ENCODE measurements around the gene MICOS13. TPM values are rescaled to one million over a fixed set of nuclear protein-coding genes. Genes with fewer than 3 reads are reported as not detected.
A peak's percentile ranks its signal among the peaks of the same experiment; 100 is the strongest.

Gene MICOS13
- total and polyA plus RNA-seq, 2 donors (not counting 3 experiments of a cell fraction or from before 2014, with no cell fraction given): 55.3 to 86.1 TPM

- no peak overlapping the region for H3K9ac ChIP-seq (replicated peaks; ENCODE audit: extremely low read depth, insufficient read depth, low read length)
- no peak for FAIRE-seq
- no peaks in the 10 kb centered on the region for H3K9me3 ChIP-seq (replicated peaks; ENCODE audit: control insufficient read depth, insufficient read depth, low read length)
- H3K4me1 ChIP-seq (ENCODE audit: control insufficient read depth, extremely low read depth, insufficient read depth, low read length): no peaks in the 10 kb centered on the region
- CTCF ChIA-PET: no interaction called here
- H2AFZ ChIP-seq (ENCODE audit: low read depth, low read length): no peak overlapping the region
- DNase-seq (ENCODE audit: low read depth, low spot score): no peak
- no peaks in the 10 kb centered on the region for H4K20me1 ChIP-seq (replicated peaks; ENCODE audit: control insufficient read depth, extremely low read depth, insufficient read depth, low read length)
- H3K27me3 ChIP-seq (ENCODE audit: control insufficient read depth in 2 of 2, insufficient read depth in 2 of 2, low read length in 2 of 2): no peaks in the 10 kb centered on the region
- TF ChIP-seq EZH2 (IDR thresholded peaks at IDR 0.05; ENCODE audit: borderline replicate concordance, low read depth, low read length, severe bottlenecking) (no peak), POLR2A (IDR thresholded peaks at IDR 0.05; ENCODE audit: low read depth, low read length) (no peak)
- POLR2A ChIA-PET: no interaction called here
- no peaks in the 10 kb centered on the region for H3K9me1 ChIP-seq (replicated peaks; ENCODE audit: control insufficient read depth, extremely low read depth, insufficient read depth, low read length)
- intact Hi-C loops (cut with micrococcal nuclease) (no loop called here), dilution Hi-C loops (cut with MboI; ENCODE audit: extremely low pct_ligation_motif_present, low sequenced_read_pairs) (no loop called here)
- H3K36me3 ChIP-seq (ENCODE audit: control insufficient read depth in 2 of 2, extremely low read depth in 1 of 2, insufficient read depth in 2 of 2, low read length in 2 of 2): peaks cover 11 to 42% of the 10 kb centered on the region in 2 experiments
- no peak overlapping the region for H3K27ac ChIP-seq (ENCODE audit: insufficient read depth, low read depth, low read length)
- no peak overlapping the region for H3K4me3 ChIP-seq (replicated peaks in 1 of 3; ENCODE audit: insufficient read depth in 1 of 3, low read depth in 1 of 3, low read length in 3 of 3)
- BruUV-seq (replicated peaks): no TSS peak
- H3K79me2 ChIP-seq (ENCODE audit: control insufficient read depth, insufficient read depth, low read length): no peaks in the 10 kb centered on the region
- no peak overlapping the region for H3K4me2 ChIP-seq (ENCODE audit: insufficient read depth, low read length)
These were observed 11.1 kb downstream of the MICOS13 start for GRCh38 chr19:5669212-5669611.

GRCh38 chr19:5667751-5668271, 12.5 kb downstream of the MICOS13 start:
- ChIA-PET CTCF (no interaction called here), POLR2A (no interaction called here)
- BruUV-seq (replicated peaks): TSS peak; percentile 65
- Histone ChIP-seq H3K27ac (ENCODE audit: insufficient read depth, low read depth, low read length) (no peak overlapping the region), H3K9ac (replicated peaks; ENCODE audit: extremely low read depth, insufficient read depth, low read length) (no peak overlapping the region), H3K9me1 (replicated peaks; ENCODE audit: control insufficient read depth, extremely low read depth, insufficient read depth, low read length) (no peaks in the 10 kb centered on the region), H4K20me1 (replicated peaks; ENCODE audit: control insufficient read depth, extremely low read depth, insufficient read depth, low read length) (no peaks in the 10 kb centered on the region), H3K36me3 (ENCODE audit: control insufficient read depth in 2 of 2, extremely low read depth in 1 of 2, insufficient read depth in 2 of 2, low read length in 2 of 2) (peaks cover 11 to 53% of the 10 kb centered on the region in 2 experiments), H2AFZ (ENCODE audit: low read depth, low read length) (no peak overlapping the region), H3K4me2 (ENCODE audit: insufficient read depth, low read length) (no peak overlapping the region), H3K27me3 (ENCODE audit: control insufficient read depth in 2 of 2, insufficient read depth in 2 of 2, low read length in 2 of 2) (no peaks in the 10 kb centered on the region), H3K4me3 (replicated peaks in 1 of 3; ENCODE audit: insufficient read depth in 1 of 3, low read depth in 1 of 3, low read length in 3 of 3) (no peak overlapping the region), H3K79me2 (ENCODE audit: control insufficient read depth, insufficient read depth, low read length) (no peaks in the 10 kb centered on the region), H3K4me1 (ENCODE audit: control insufficient read depth, extremely low read depth, insufficient read depth, low read length) (no peaks in the 10 kb centered on the region), H3K9me3 (replicated peaks; ENCODE audit: control insufficient read depth, insufficient read depth, low read length) (no peaks in the 10 kb centered on the region)
- intact Hi-C loops (cut with micrococcal nuclease): no loop called here
- FAIRE-seq (no peak), DNase-seq (ENCODE audit: low read depth, low spot score) (no peak)
- TF ChIP-seq MAX (IDR thresholded peaks at IDR 0.05; ENCODE audit: insufficient read depth, insufficient read length) (no peak), CTCF (IDR thresholded peaks at IDR 0.05; ENCODE audit: extremely low read depth in 1 of 2, insufficient read depth in 1 of 2, low read depth in 1 of 2, low read length in 2 of 2) (no peak)
- dilution Hi-C loops (cut with MboI; ENCODE audit: extremely low pct_ligation_motif_present, low sequenced_read_pairs): no loop called here
